Fibroblast of lung (primary cell): ENCODE results near the gene PIK3R1.

Source experiments
- CTCF ChIP-seq, 2 donors: IDR thresholded peaks in 1 of 2; conservative IDR thresholded peaks in 1 of 2; 1 replicate in 1 of 2; 2 replicates in 1 of 2; pipeline ENCODE4 v1.5.1; 2011 to 2012; ENCODE audit warnings: low read length in 2 of 2, control low read depth in 1 of 2, inconsistent platforms in 1 of 2, low read depth in 1 of 2, mild to moderate bottlenecking in 1 of 2
- EZH2 ChIP-seq: IDR thresholded peaks from 2 replicates; pipeline ENCODE4 v1.5.1; 2012; ENCODE audit warnings: low read length, control low read depth, mild to moderate bottlenecking; ENCODE audit errors: missing control alignments

DNA sequence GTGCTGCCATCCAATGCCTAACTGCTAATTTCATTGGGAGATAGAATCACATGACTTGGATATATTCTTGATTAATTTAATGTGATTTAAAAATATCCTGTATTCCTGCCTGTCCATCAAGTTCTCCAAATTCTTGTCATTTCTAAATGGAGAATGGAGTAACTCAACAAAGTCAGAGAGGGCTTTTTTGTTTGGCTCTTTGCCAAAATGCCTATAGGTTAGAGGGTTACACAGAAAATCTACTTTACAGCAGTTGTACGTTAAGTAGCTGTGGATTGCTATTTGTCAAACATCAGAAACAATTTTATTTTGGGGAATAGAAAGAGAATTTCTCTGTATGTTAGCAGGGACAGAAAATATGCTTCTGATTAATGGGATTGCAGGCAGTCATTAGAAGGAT, 5.9 kb downstream of the PIK3R1 start:
- no peak for TF ChIP-seq CTCF (conservative IDR thresholded peaks at IDR 0.05 in 1 of 2, IDR thresholded peaks at IDR 0.05 in 1 of 2; ENCODE audit: low read depth in 1 of 2, low read length in 2 of 2)
- TF ChIP-seq EZH2: no peak
